Keratinocyte (primary cell): ENCODE measurements around the gene HIP1. TPM values are rescaled to one million over a fixed set of nuclear protein-coding genes. Genes with fewer than 3 reads are reported as not detected.

Source experiments
- DNase-seq: peaks from one replicate; pipeline ENCODE4 v3.0.0-alpha.2; 2011; ENCODE audit warnings: low read depth, missing footprints, low spot score
- FAIRE-seq: peaks from 2 replicates; lab custom pipeline; 2011; peaks lifted over from hg19 to GRCh38; lab: Jason Lieb, UNC
- H2AFZ ChIP-seq: 2 replicates; pipeline ENCODE4 v1.6.0; 2012; ENCODE audit warnings: low read length, control low read depth, inconsistent platforms; ENCODE audit not compliant: control insufficient read depth
- H3K27ac ChIP-seq: 2 replicates; pipeline ENCODE4 v1.5.1; 2011; ENCODE audit warnings: low read length; ENCODE audit not compliant: control insufficient read depth, insufficient read depth
- H3K27me3 ChIP-seq: 3 replicates; pipeline ENCODE4 v1.6.0; 2011; ENCODE audit warnings: low read length; ENCODE audit not compliant: control insufficient read depth, insufficient read depth; ENCODE audit errors: extremely low read depth
- H3K36me3 ChIP-seq, 2 experiments: 2 replicates in 1 of 2; 3 replicates in 1 of 2; pipeline ENCODE4 v1.5.1; 2011; ENCODE audit warnings: low read length in 2 of 2, mild to moderate bottlenecking in 1 of 2; ENCODE audit not compliant: control insufficient read depth in 2 of 2, insufficient read depth in 2 of 2; ENCODE audit errors: extremely low read depth in 1 of 2
- H3K4me1 ChIP-seq: 3 replicates; pipeline ENCODE4 v1.5.1; 2011; ENCODE audit warnings: low read length; ENCODE audit not compliant: control insufficient read depth, insufficient read depth; ENCODE audit errors: extremely low read depth
- H3K4me2 ChIP-seq: 3 replicates; pipeline ENCODE4 v1.6.0; 2011; ENCODE audit warnings: low read depth, low read length; ENCODE audit not compliant: control insufficient read depth, insufficient read depth; ENCODE audit errors: extremely low read depth
- H3K4me3 ChIP-seq, 3 experiments: fragments of 200-600 bp in 1 of 3; sonication (generic) in 1 of 3; 2 replicates in 2 of 3; 3 replicates in 1 of 3; pipeline ENCODE4 v1.5.1; 2011 to 2016; ENCODE audit warnings: low read length in 3 of 3, mild to moderate bottlenecking in 3 of 3, control low read depth in 2 of 3, inconsistent platforms in 1 of 3, low read depth in 1 of 3, mixed read lengths in 1 of 3, mixed run types in 1 of 3, moderate library complexity in 1 of 3; ENCODE audit not compliant: control insufficient read depth in 2 of 3, insufficient read depth in 2 of 3; ENCODE audit errors: extremely low read depth in 1 of 3
- H3K79me2 ChIP-seq: 2 replicates; pipeline ENCODE4 v1.6.0; 2012; ENCODE audit warnings: low read length; ENCODE audit not compliant: control insufficient read depth, insufficient read depth
- H3K9ac ChIP-seq: 3 replicates; pipeline ENCODE4 v1.6.0; 2011; ENCODE audit warnings: low read length; ENCODE audit not compliant: control insufficient read depth, insufficient read depth; ENCODE audit errors: extremely low read depth
- H3K9me1 ChIP-seq: 3 replicates; pipeline ENCODE4 v1.6.0; 2011; ENCODE audit warnings: low read length; ENCODE audit not compliant: control insufficient read depth, insufficient read depth; ENCODE audit errors: extremely low read depth
- H3K9me3 ChIP-seq: 2 replicates; pipeline ENCODE4 v1.5.1; 2012; ENCODE audit warnings: low read depth, low read length; ENCODE audit not compliant: control insufficient read depth
- H4K20me1 ChIP-seq: 3 replicates; pipeline ENCODE4 v1.6.0; 2011; ENCODE audit warnings: low read length; ENCODE audit not compliant: control insufficient read depth, insufficient read depth; ENCODE audit errors: extremely low read depth
- CTCF ChIP-seq, 3 experiments: IDR thresholded peaks in 1 of 3; conservative IDR thresholded peaks in 1 of 3; optimal IDR thresholded peaks in 1 of 3; 2 replicates in 2 of 3; 3 replicates in 1 of 3; pipeline versions ENCODE3 to v1.5.1; 2011; ENCODE audit warnings: low read length in 3 of 3, mild to moderate bottlenecking in 3 of 3, moderate library complexity in 2 of 3, control low read depth in 1 of 3, inconsistent platforms in 1 of 3; ENCODE audit not compliant: insufficient read depth in 2 of 3; ENCODE audit errors: extremely low read depth in 1 of 3
- EZH2 ChIP-seq: IDR thresholded peaks from one replicate; pipeline ENCODE4 v1.6.1; 2012; ENCODE audit warnings: inconsistent platforms, mild to moderate bottlenecking, low read length, moderate library complexity
- dilution Hi-C: fragments of 300-500 bp; cut with MboI; formaldehyde crosslinking; loops from one replicate; pipeline ENCODE4 v1.7.0; 2020; ENCODE audit warnings: low sequenced_read_pairs; ENCODE audit not compliant: extremely low pct_ligation_motif_present
- polyA plus RNA-seq, 5 experiments: library from polyadenylated mRNA; depleted of rRNA in 3 of 5; stranded (reverse) in 3 of 5; stranded (forward) in 1 of 5; unstranded in 1 of 5; fragments of >200 nt; gene quantifications; 1 replicate in 1 of 5; 2 replicates in 3 of 5; 3 replicates in 1 of 5; pipeline versions ENCODE4 v1.2.1 to v1.2.3, GENCODE V29; 2011 to 2012; ENCODE audit warnings: missing spikeins in 2 of 5, low read depth in 1 of 5, low replicate concordance in 1 of 5

Gene HIP1
- polyA plus RNA-seq, 1 donor (not counting 4 experiments of a cell fraction or from before 2014, with no cell fraction given) = 5.0 TPM

DNA sequence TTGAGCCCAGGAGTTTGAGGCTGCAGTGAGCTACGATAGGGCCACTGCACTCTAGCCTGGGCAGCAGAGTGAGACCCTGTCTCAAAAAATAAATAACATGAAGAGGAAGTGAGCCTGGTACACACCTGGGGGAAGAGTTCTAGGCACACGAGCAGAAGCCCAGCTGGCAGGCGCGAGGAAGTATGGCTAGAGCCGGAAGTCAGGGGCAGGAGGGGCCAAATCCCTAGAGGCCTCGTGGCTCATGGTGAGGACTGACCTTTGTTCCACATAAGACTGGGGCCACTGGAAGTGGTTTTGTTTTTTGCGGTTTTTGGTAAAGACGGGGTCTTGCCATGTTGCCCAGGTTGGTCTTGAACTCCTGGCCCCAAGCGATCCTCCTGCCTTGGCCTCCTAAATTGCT is 117.6 kb downstream of the HIP1 start:
- Histone ChIP-seq H3K9me1 (no peaks in the 10 kb centered on the region), H3K4me1 (no peaks in the 10 kb centered on the region), H3K9ac (no peak overlapping the region), H3K9me3 (no peaks in the 10 kb centered on the region), H3K4me2 (no peak overlapping the region), H3K27me3 (no peaks in the 10 kb centered on the region), H4K20me1 (no peaks in the 10 kb centered on the region), H3K36me3 (no peaks in the 10 kb centered on the region), H2AFZ (no peak overlapping the region), H3K27ac (no peak overlapping the region), H3K79me2 (no peaks in the 10 kb centered on the region), H3K4me3 (no peak overlapping the region)
- dilution Hi-C loops = no loop called here
- TF ChIP-seq EZH2 (no peak), CTCF (optimal IDR thresholded peaks at IDR 0.05 in 1 of 3, IDR thresholded peaks at IDR 0.05 in 1 of 3, conservative IDR thresholded peaks at IDR 0.05 in 1 of 3; ENCODE audit: extremely low read depth in 1 of 3, insufficient read depth in 2 of 3, low read length in 3 of 3) (no peak)
- DNase-seq (no peak), FAIRE-seq (no peak)

GRCh38 chr7:75619636-75620035 is 119.1 kb downstream of the HIP1 start:
- no peak overlapping the region for H3K4me2 ChIP-seq
- H3K9ac ChIP-seq = no peak overlapping the region
- DNase-seq (no peak), FAIRE-seq (no peak)
- no peak overlapping the region for H2AFZ ChIP-seq
- dilution Hi-C loops = no loop called here
- no peak overlapping the region for H3K4me3 ChIP-seq
- no peaks in the 10 kb centered on the region for H3K9me3 ChIP-seq
- TF ChIP-seq EZH2 (no peak), CTCF (optimal IDR thresholded peaks at IDR 0.05 in 1 of 3, IDR thresholded peaks at IDR 0.05 in 1 of 3, conservative IDR thresholded peaks at IDR 0.05 in 1 of 3; ENCODE audit: extremely low read depth in 1 of 3, insufficient read depth in 2 of 3, low read length in 3 of 3) (no peak)
- H3K79me2 ChIP-seq = no peaks in the 10 kb centered on the region
- H3K36me3 ChIP-seq = no peaks in the 10 kb centered on the region
- H4K20me1 ChIP-seq = no peaks in the 10 kb centered on the region
- no peaks in the 10 kb centered on the region for H3K4me1 ChIP-seq
- H3K9me1 ChIP-seq = no peaks in the 10 kb centered on the region
- no peak overlapping the region for H3K27ac ChIP-seq
- H3K27me3 ChIP-seq = no peaks in the 10 kb centered on the region
